GM21526 (cell line): ENCODE data around the gene TXNDC2.

Experiments
- ATAC-seq: cut with Tn5 transposase; IDR thresholded peaks from one replicate; pipeline ENCODE4 v1.9.1; 2021; ENCODE audit warnings: moderate library complexity; ENCODE audit not compliant: unreplicated experiment, low FRiP score

TXNDC2 gene

DNA sequence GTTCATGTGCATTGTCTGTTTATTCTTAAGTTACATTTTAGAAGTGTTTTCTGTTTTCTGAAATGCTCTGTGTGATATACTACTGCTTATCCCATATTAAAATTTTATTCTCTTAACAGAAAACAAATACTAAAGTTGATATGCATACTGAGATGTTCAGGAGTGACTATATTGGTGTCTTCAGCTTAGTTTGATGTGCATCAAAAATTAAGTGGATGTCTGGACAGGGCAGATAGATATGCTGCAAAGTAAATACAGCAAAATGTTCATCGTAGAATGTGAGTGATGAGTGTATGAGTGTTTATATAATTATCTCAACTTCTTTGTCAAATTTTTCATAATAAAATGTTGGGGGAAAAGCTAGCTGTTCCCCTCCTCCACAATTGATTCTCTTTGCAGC is 41.2 kb downstream of the TXNDC2 start:
- ATAC-seq: no peak

DNA sequence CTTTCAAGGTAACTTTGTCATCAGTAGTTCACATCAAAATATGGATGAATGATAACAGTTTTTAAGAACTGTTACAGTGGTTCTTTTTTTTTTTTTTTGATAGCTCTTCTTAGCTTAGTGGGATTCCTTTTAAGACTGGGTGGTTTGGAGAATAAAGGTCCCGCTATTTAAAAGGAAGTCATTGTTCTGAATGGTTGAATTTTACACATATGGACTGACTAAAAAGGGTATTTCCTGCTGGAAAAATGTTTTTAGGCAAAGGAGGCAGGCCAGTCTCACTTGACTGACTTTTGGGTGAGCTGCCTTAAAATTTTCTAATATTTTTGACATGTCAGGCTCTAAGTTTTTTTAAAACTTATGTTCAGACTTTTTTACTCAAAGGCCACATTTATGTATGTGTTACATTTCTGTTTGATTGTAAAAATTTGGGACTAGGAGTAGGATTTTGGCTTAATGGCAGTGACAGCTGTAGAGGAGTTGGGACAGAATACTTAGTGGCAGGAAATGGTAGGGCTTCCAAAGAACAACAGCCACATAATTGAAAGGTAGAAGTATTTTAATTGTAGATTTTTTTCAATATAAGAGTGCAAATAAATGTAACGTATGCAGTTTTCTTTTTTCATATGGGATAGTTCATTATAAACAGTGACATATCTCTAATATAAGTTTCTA is 41.8 kb downstream of the TXNDC2 start:
- ATAC-seq: no peak

DNA sequence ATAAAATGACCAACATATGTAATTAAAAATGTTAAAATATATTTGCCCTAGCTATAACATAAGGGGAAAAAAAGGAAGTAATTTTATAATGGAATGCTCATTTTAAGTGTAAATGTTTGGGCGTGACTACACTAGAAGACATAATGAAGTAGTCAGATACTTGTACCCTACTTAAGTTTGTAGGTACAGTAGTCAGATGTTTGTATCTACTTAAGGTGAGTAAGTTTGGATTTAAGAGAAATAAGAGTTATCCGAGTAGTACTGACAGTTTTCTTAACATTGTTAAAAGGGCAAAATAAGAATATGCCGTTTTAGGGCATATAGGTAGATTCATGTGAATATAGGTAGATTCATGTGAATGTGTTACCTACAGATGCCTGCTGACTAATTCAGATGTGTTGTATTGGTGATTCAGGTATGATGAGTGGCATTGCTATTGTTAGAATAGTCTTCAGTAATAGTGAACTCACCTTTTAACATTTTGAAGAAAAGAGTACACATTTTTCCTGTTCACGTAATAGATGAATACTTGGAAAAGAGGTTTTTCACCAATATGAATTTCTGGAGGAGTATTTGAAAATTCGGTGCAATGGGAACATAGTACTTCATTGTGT is 43.0 kb downstream of the TXNDC2 start:
- ATAC-seq: no peak

DNA sequence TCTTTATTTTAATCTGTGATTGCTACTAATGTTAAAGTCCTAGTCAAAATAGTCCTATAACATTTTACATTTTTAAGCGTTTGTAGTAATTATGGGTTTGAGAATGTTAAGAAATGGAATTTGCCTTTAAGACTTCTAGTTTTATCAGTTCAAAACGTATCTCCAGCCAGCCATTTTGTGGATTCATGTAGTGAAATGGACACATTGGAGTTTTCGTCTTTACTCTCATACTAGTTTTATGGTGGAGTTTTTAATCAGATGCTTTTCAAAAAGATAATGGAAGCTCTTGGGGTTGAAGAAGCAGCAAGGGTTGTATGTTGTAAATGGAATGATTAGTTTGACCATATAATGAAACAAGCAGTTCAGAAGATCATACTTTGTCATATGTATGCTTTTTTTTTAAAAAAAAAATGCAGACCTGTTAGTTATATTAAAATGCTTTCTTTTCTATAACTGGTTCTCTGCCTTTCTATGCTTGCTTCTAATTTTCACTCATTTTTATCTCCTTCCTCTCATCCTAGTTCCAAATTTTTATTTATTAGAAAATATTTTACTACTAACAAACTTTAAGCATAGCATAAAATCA is 44.6 kb downstream of the TXNDC2 start:
- ATAC-seq: no peak

DNA sequence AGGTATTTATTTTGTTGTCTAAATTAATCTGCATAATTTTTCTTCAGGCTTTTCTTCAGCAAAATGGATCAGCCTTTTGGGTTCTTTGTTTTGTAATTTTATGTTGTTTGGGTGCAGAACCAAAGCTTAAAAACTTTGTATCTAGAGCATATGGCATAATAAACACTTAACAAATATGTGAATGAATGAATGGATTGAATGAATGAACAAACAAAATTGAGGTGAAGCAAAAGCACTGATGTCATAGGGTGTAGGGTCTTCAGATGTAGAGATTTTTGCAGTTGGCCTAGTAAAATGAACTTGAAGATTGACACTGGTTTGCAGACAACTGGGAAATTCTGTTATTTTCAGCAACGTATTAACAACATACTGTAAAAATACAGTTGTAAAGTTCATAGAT is 45.4 kb downstream of the TXNDC2 start:
- no peak for ATAC-seq

DNA sequence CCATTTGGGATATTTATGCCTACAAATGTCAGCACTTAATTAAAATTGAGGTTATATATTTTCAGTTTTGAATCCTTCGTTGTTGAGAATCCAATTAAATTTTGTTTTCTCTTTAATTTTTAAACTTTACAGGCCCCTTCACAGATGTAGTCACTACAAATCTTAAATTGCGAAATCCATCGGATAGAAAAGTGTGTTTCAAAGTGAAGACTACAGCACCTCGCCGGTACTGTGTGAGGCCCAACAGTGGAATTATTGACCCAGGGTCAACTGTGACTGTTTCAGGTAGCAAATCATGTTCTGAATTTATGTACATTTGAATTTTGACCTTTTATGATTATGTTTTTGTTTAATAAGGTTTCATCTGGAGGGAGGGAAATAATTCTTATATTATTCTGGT is 45.9 kb downstream of the TXNDC2 start:
- no peak for ATAC-seq

DNA sequence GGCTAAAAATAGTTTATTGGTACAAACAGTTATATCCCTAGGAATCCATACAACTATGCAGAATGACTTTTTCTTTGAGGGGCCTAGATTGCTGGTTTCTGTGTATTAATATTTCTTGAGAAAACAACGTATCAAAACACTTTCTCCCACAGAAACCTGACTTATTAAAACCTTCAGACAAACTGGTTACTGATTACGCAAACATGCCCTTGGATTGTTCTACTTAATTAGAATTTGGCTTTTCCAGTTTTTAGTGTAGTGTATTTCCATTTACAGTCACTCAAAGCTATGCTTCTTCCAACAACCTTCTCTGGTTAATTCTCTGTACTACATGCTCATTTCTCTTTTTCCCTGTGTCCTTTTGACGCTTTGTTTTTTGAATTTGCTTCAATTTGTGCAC is 48.1 kb downstream of the TXNDC2 start:
- no peak for ATAC-seq

DNA sequence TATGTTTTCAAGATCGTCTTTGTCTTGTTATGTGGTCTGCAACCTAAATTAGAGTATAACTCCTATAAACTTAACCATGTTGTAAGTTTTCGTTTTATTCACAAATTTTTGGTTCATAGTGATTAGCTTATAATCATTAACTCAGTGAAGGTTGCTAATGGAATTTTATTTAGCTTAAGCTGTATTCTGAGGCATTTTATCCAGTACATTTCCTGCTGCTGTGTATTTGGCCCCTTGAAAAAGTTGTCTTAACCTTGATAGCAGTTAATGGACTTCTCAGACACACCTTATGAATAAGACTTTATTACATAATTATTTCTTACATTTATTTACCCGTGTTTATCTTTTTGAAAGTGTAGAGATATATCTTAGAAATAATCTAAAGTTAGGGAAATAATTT is 48.5 kb downstream of the TXNDC2 start:
- no peak for ATAC-seq
